ENCODE results near the gene OR2A7.
"Not testable (repeated sequence)": the region's sequence is repeated elsewhere in the genome, so short reads cannot be mapped to it uniquely, and the experiment has no call there.

The OR2A7 gene

DNA sequence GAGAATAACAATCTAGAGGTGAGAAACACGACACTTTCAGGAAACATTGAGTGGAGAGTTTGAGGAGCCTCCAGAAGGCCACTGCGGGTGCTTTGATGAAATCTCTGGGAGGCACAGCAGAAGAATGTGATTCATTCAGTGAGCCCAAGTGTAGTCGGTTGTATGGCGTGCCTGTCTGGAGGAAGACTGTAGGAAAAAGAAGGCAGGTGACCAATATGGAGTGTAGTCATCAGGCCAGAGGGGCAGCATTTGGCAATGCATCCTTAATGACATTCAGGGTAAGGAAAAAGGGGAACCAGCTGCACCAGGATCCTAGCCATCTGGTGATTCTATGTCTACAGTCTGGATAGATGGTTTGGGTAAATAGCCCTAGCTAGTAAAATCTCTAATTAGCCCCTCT, 12.3 kb downstream of the OR2A7 start:
- not testable (repeated sequence) for DNase-seq (ENCODE audit: low read depth)

DNA sequence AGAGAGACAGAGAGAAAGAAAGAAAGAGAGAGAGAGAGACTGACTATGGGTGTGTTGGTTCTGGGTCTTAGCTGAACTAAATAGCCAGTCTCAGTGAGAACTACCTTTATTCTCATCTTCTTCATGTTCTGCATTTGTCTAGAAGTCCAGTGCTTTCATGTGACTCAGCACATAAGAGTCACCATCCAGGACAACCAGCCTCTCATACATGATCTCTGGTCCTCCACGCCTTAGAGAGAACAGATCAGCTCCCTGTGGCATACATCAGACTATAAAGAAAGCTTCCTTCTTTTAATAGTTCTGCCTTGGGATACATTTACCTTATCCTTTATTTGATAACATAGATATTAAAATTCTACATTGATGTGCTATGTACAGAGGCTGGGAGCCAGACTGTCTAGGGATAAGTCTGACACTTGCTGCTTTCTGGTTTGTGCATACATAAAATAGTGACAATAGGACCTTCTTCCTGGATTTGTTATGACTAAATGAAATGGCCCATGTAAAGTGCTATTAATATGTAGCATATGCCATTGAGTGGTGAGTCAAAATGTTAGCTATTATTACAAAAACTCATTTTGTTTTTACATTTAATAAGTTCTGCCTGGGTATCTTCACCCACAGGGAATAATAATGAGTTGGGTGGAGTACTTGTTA, 16.8 kb downstream of the OR2A7 start:
- DNase-seq (ENCODE audit: low read depth) = not testable (repeated sequence)

DNA sequence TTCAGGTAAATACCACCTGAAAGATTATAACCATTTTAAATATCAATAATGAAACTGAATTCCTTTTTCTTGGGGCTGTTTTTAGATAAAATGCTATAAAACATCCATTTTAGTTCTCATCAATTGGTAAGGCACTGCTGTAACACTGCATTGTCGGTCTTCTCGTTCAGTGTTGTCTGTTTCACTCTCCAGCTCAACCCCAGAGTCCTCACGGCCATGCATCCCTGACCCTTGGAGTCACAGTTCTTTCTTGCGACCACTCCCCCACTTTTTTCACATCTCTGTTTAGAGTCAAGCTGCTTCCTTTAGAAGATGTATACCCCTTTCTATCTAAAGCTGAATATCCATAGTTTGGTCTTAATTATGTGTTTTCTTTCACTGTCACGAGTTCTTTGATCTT, 17.6 kb downstream of the OR2A7 start:
- DNase-seq (ENCODE audit: low read depth) = not testable (repeated sequence)

DNA sequence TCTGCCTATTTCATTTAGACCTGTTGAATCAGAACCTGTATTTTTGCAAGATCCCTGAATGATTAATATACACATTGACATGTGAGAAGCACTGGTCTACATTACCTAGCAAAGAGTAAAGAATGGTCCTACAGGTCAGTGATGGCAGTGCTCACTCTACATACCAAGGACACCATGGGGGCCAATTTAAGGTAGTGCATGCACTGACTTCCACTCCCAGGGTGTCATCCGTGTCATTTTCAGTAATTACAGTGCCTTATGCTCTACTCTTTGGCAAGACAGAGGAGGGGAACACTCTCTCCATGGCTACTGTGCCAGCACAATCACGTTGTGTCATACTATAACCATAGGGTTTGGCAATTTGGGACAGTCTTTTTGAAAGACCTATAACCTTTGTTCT, 19.2 kb downstream of the OR2A7 start:
- DNase-seq (ENCODE audit: low read depth) = not testable (repeated sequence)

DNA sequence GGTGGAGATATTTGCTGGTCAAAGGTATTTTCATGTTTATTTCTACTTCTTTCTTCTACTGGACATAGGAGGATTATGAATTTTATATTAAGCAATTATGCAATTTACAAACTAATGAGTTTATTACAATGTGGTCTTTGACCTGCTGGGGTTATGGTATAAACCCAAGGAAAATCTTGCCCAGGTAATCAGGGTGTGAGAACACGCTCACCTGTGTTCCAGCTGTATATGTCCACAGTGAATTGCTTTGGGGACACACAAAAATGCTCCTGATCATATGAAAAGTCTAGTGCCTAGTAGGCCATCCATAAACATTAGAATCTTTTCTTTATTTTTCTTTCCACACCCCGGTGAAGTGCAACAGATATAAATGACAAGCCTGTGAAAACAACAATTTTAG, 25.2 kb downstream of the OR2A7 start, which contains the start of gene OR2A42:
Gene OR2A42 (minus strand): TSS at position 241 of the 400 bp plus-strand sequence. CDS start 6,762 bp downstream, outside the sequence.
- DNase-seq (ENCODE audit: low read depth) = not testable (repeated sequence)

DNA sequence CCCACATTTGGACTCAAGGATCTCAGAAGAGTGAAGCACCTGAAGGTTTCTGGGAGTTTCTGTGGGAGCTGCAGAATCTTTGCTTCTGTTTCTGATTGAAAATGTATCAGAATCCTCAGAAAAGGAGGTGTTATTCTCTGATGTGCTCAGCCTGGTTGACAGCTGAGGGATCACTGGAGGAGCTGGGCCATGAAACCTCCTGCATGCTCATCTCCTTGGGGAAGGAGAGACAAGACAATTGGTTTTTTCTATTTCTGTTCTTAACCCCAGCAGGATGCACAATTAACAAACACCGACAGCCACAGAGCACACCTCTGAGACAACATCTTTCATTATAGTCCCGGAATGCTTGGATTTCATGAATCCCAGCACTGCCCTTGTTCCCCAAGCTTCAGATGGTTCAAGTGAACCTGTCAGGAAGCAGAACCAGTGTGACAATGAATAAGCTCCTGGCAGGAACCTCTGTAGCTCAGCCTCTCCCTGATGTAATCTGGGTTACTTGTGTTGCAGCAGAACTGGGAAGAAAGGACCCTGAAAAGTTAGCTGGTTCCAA, 26.0 kb downstream of the OR2A7 start:
- not testable (repeated sequence) for DNase-seq (ENCODE audit: low read depth)

DNA sequence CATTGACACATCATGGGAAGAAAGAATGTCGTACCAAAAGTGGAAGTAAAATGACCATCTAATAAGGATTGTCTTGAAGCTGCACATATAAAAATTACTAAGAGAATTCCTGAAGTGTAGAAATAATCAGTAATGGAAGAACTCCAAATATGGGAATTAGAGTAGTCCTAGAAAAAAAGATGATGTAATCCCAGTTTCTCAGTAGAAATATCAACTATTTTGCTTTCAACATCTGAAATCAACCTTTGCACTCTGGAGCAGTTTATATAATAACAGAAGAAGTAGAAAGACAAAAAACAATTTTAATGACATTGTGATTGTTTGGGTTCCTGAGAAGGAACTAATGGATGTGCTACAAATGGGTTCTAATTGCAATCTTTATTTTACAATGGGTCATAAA, 31.6 kb downstream of the OR2A7 start:
- DNase-seq (ENCODE audit: low read depth) = not testable (repeated sequence)

DNA sequence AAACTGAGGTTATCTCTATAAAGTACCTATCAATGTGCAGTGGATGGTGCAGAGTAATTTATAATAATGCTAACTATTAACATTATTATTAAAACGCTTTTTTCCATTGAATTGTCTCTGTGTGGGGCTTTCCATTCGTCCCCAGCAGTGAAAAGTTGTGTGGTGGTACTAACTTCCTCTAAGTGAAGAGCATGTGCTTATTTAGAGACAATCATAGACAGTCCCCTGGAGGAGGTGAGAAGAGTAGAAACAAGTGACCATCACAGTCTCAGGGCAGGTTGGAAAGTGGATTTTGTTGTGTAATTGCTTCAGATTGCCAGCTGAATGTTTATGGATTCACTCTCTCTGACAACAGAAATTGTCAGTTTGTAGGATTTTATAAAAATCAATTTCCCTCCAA, 33.6 kb downstream of the OR2A7 start:
- DNase-seq (ENCODE audit: low read depth) = not testable (repeated sequence)

DNA sequence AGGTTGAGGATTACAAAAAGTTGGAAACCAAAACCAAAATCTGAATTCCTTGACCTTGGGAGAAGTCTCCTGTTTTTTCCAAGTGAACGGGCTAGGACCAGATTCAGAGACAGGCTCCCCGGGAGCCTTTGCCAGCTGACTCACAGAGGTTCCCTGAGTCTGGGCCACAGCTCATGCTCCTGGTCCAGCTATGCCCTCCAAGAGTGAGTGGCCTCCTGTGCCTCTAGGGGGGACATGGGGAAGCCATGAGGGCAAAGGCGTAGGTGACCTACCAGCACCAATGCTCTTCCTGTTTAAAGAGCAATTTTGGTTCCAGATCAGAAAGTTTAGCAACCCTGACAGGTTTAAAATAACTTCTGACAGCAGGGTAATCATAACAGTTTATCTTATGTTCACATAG, 35.8 kb downstream of the OR2A7 start:
- not testable (repeated sequence) for DNase-seq (ENCODE audit: low read depth)

DNA sequence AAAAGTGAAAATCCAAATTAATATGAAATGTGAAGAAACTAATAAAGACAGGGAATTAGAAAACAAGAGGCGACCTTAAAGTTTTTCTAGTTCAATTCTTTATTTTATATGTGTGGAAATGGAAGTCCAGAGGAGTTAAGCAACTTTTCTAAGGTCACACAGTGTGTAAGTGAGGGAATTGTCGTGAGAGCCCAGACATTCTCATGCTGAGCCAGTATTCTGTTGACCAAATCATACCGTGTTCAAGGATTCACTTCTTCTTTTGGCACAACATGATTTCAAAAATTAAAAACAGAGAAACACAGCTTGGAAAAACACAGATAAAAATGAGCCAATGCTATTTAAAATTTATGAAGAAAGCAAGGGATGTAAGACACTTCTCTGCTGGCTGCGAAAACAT, 37.7 kb downstream of the OR2A7 start:
- not testable (repeated sequence) for DNase-seq (ENCODE audit: low read depth)

DNA sequence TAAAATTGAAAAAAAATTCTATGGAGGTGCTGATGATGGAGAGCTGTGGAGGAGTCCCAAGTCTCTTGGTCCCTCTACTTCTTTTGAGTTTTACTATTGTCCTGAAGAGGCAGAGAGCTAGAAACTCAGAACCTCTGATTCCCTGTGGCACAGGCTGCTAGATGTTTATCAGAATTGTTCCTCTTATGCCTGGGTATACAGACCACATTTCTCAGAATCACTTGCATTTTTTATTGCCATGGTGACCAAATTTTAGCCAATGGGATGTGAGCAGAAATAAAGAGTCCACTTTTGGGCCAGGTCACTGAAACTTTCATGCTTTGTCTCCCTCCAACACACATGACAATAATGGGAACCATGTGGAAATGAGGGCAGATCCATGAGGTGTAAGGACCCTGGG, 40.9 kb downstream of the OR2A7 start:
- DNase-seq (ENCODE audit: low read depth) = not testable (repeated sequence)

DNA sequence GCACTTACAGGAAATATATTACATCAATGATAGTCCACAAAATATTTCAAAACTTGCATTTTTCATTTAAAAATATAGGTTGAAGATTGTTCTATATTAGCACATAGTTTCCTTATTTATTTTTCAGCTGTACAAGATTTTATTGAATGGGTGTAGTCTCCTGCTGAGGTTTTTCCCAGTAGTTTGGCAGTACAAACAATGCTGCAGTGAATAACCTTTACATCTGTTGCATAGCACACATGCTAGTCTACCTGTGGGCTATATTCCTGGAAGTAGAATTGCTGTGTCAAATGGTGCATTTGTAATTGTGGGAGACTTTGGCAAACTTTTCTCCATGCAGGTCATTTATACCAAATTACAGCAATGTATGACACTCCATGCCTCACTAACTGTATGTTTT, 44.1 kb downstream of the OR2A7 start:
- not testable (repeated sequence) for DNase-seq (ENCODE audit: low read depth)

DNA sequence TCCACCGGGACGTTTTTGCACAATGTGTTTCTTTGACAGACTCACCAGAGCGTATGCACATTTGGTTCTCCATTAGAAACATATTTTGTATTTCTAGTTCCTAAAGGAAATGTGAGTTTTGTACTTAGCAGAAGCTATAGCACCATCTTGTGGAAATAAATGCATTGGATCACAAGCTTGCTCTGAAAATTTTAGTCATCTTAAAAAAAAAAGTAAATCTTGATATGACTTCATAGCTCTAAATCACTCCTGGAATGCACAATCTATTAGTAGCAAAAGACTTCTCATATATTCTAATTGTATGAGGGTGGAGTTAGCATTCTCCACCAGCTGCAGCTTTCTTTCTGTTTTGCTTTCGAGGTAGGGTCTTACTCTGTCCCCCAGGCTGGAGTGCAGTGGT, 45.4 kb downstream of the OR2A7 start:
- DNase-seq (ENCODE audit: low read depth) = not testable (repeated sequence)

DNA sequence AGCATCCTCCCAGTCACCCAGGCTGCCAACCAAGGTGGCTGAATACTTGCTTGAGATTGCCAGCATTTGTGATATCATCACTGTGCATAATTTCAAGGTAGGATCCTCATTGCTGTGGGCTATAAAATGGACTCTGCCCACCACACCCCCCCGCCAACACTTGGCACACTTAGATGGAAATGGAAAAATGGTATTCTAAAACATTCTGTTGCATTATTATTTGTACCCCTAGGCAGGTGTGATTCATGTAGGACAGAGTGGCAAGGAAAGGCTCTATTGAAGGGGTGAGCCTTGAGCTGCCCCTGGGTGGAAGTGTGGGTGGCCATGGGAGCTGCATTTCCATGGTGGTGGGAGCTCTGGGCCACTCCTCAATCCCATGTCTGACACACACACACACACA, 46.0 kb downstream of the OR2A7 start:
- not testable (repeated sequence) for DNase-seq (ENCODE audit: low read depth)

DNA sequence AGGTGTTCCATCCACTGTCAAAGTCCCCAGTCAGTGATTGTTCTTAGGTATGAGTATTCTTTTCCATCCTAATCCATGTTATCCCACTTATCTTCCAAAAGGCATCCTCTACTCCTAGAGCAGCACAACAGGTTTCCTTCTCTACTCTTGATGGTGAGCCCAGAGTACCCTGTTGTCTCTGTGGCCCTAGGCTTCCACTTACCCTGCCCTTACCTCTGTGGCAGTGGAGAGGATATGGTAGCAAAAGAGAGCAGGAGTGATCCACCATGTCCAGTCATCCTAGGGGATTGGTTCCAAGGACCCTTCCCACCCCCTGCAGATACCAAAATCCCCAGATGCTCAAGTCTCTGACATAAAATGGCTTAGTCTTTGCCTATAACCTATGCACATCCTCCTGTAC, 47.4 kb downstream of the OR2A7 start:
- not testable (repeated sequence) for DNase-seq (ENCODE audit: low read depth)
